ENCODE data around the gene TGFBR3L.
"Not testable (repeated sequence)": the region's sequence is repeated elsewhere in the genome, so short reads cannot be mapped to it uniquely, and the experiment has no call there.

The TGFBR3L gene

DNA sequence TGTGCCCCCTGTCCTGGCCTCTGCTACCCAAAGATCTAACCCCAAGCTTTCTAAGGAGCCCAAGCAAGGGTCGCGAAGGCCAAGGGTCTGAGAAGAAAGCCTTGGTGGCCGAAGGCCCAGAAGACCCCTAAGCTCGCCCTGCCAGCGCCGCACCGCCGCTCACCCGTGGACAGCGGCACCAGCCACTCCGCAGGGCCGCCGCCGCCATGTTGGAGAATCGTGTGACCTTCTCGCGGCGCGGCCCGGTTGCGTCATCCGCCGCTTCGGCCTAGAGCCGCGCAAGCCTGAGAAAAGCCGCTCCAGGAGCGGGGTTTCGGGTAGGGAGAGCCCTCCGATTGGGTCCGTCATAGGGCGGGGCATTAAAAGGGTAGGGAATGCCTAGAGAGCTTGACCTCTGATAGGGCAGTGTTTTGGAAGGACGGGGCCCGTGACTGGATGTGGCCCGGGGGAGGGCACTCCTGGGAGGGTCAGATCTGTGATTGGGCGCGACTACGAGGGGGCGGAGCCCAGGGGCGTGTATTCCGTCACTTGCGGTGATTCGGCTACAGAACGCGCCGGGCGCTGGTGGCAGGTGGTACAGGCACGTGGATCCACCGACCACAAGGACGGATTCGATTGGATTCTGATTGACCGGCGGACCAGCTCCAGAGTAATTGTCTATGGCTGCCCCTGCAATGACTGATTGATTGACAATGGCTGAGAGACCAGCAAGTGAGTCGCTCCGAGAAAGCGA, 29.0 kb downstream of the TGFBR3L start, which contains the start of gene TIMM44:
TSS of gene TIMM44 (minus strand) at position 223 of the 733 bp plus-strand sequence. CDS start at position 208, 15 bp downstream.
- Histone ChIP-seq H3K4me3 (ENCODE audit: insufficient read length, low read depth) (peak within 1 kb of the TSS; percentile 95), H3K9ac (ENCODE audit: insufficient read length, low read depth) (peak within 1 kb of the TSS; percentile 98), H3K27me3 (ENCODE audit: insufficient read depth, insufficient read length) (no peaks in the 10 kb centered on the region), H3K4me1 (ENCODE audit: insufficient read depth, insufficient read length) (peaks cover 11% of the 10 kb centered on the region), H3K36me3 (ENCODE audit: insufficient read depth, insufficient read length, low read length) (peaks cover 41% of the 10 kb centered on the region), H3K9me3 (ENCODE audit: insufficient read depth, low read length) (no peaks in the 10 kb centered on the region)
- DNase-seq (ENCODE audit: low read depth, low spot score), result peak; percentile 98
- TF ChIP-seq YY1 (IDR thresholded peaks at IDR 0.05; ENCODE audit: insufficient read depth, insufficient read length), result peak; percentile 88
- TF ChIP-seq SUZ12 (IDR thresholded peaks at IDR 0.05; ENCODE audit: extremely low read depth, insufficient read depth, insufficient read length), result no peak

DNA sequence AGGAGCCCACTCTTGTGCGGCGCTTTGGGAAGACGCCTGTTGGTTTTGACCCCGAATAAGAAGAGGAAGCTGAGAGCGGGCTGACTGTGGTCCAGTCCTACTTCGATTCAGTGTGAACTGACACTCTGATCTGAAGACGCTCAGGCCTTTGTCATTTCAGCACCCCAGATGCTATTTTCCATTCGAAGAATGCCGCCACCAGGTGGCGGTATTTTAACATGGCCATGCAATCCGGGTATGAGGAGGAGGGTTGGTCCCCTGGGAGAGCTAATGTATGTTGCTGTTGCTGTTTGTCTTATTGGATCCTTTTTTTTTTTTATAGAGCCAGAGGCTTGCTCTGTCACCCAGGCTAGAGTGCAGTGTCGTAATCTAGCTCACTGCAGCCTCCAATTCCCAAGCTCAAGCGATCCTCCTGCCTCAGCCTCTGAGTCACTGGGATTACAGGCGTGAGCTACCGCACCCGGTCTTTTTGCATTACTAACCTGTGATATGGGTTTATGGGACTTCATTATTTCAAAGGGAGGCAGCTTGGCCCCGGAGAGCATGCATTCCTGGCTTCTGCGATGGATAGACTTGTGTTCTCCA, 29.6 kb downstream of the TGFBR3L start:
- no peaks in the 10 kb centered on the region for H3K9me3 ChIP-seq (ENCODE audit: insufficient read depth, low read length)
- H3K9ac ChIP-seq (ENCODE audit: insufficient read length, low read depth), result peak overlapping the region; percentile 80
- H3K27me3 ChIP-seq (ENCODE audit: insufficient read depth, insufficient read length), result no peaks in the 10 kb centered on the region
- peaks cover 11% of the 10 kb centered on the region for H3K4me1 ChIP-seq (ENCODE audit: insufficient read depth, insufficient read length)
- TF ChIP-seq ZNF274 (IDR thresholded peaks at IDR 0.05; ENCODE audit: low read depth, low read length), result no peak
- TF ChIP-seq SUZ12 (IDR thresholded peaks at IDR 0.05; ENCODE audit: extremely low read depth, insufficient read depth, insufficient read length), result no peak
- no peak for TF ChIP-seq YY1 (IDR thresholded peaks at IDR 0.05; ENCODE audit: insufficient read depth, insufficient read length)
- H3K36me3 ChIP-seq (ENCODE audit: insufficient read depth, insufficient read length, low read length), result peaks cover 35% of the 10 kb centered on the region
- DNase-seq (ENCODE audit: low read depth, low spot score), result peak; percentile 85
- H3K4me3 ChIP-seq (ENCODE audit: insufficient read length, low read depth), result peak overlapping the region; percentile 95

DNA sequence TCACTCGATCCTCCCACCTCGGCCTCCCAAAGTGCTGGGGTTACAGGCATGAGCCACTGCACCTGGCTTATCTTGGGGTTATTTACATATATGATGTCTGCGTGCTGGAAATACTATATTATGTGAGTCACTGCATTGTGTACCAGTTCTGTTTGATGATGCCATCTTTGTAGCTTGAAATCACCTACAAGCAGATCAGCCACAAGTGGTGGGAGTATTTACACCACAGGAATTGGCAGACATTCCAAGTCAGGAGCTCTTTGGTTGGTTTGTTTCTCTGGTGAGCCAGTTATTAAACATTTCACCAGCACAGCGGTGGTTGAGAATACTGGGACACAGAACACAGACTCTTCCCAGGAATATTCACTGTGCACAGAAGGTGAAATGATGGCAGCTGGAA, 33.3 kb downstream of the TGFBR3L start:
- Histone ChIP-seq H3K9ac (ENCODE audit: insufficient read length, low read depth) (no peak overlapping the region), H3K4me1 (ENCODE audit: insufficient read depth, insufficient read length) (peaks cover 3% of the 10 kb centered on the region), H3K4me3 (ENCODE audit: insufficient read length, low read depth) (no peak overlapping the region), H3K9me3 (ENCODE audit: insufficient read depth, low read length) (no peaks in the 10 kb centered on the region), H3K27me3 (ENCODE audit: insufficient read depth, insufficient read length) (no peaks in the 10 kb centered on the region), H3K36me3 (ENCODE audit: insufficient read depth, insufficient read length, low read length) (peaks cover 4% of the 10 kb centered on the region)
- TF ChIP-seq YY1 (IDR thresholded peaks at IDR 0.05; ENCODE audit: insufficient read depth, insufficient read length), result no peak
- no peak for TF ChIP-seq ZNF274 (IDR thresholded peaks at IDR 0.05; ENCODE audit: low read depth, low read length)
- no peak for TF ChIP-seq SUZ12 (IDR thresholded peaks at IDR 0.05; ENCODE audit: extremely low read depth, insufficient read depth, insufficient read length)
- no peak for DNase-seq (ENCODE audit: low read depth, low spot score)

DNA sequence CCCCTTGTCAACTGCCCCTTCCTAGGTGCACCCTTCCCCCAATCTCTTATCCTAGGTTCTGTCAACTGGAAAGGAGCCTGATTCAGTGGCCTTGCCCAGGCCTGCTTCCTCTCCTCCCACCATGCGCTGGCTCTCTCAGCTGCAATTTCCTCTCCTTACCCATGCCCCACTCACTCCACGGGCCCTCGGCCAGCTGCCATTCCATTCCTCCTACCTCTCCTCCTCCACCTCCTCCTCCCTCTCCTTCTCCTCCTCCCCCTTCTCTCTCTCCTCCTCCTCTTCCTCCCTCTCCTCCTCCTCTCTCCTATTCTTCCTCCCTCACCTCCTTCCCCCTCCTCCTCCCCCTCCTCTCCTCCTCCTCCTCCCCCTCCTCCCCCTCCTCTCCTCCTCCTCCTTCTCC, 38.4 kb downstream of the TGFBR3L start:
- no peaks in the 10 kb centered on the region for H3K9me3 ChIP-seq (ENCODE audit: insufficient read depth, low read length)
- no peak for DNase-seq (ENCODE audit: low read depth, low spot score)
- no peak overlapping the region for H3K4me3 ChIP-seq (ENCODE audit: insufficient read length, low read depth)
- TF ChIP-seq ZNF274 (IDR thresholded peaks at IDR 0.05; ENCODE audit: low read depth, low read length), result no peak
- no peak for TF ChIP-seq SUZ12 (IDR thresholded peaks at IDR 0.05; ENCODE audit: extremely low read depth, insufficient read depth, insufficient read length)
- TF ChIP-seq YY1 (IDR thresholded peaks at IDR 0.05; ENCODE audit: insufficient read depth, insufficient read length), result no peak
- H3K4me1 ChIP-seq (ENCODE audit: insufficient read depth, insufficient read length), result peaks cover 9% of the 10 kb centered on the region
- H3K9ac ChIP-seq (ENCODE audit: insufficient read length, low read depth), result peak overlapping the region; percentile 8
- H3K36me3 ChIP-seq (ENCODE audit: insufficient read depth, insufficient read length, low read length), result peaks cover 9% of the 10 kb centered on the region
- no peaks in the 10 kb centered on the region for H3K27me3 ChIP-seq (ENCODE audit: insufficient read depth, insufficient read length)

DNA sequence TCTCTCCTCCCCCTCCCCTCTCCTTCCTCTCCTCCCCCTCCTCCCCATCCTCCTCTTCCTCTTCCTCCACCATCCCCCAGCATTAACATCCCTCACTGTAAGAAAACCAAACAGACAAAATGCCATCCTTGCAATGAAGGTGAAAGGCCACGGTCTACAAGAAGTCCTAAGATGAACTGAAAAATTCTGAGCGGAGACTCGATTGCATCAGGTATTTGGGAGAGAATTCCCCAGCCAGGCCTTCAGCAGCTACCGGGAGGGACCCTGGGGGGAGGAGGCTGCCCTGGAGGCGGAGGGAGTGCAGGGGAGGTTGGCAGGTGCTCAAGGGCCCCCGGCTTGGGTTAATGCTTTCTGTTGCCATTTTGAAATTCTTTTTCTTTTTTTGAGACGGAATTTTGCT, 38.9 kb downstream of the TGFBR3L start:
- no peak overlapping the region for H3K9ac ChIP-seq (ENCODE audit: insufficient read length, low read depth)
- TF ChIP-seq SUZ12 (IDR thresholded peaks at IDR 0.05; ENCODE audit: extremely low read depth, insufficient read depth, insufficient read length) (no peak), YY1 (IDR thresholded peaks at IDR 0.05; ENCODE audit: insufficient read depth, insufficient read length) (no peak)
- no peak for DNase-seq (ENCODE audit: low read depth, low spot score)
- no peaks in the 10 kb centered on the region for H3K27me3 ChIP-seq (ENCODE audit: insufficient read depth, insufficient read length)
- H3K4me1 ChIP-seq (ENCODE audit: insufficient read depth, insufficient read length), result peaks cover 9% of the 10 kb centered on the region
- no peak overlapping the region for H3K4me3 ChIP-seq (ENCODE audit: insufficient read length, low read depth)
- H3K36me3 ChIP-seq (ENCODE audit: insufficient read depth, insufficient read length, low read length), result peaks cover 13% of the 10 kb centered on the region
- H3K9me3 ChIP-seq (ENCODE audit: insufficient read depth, low read length), result no peaks in the 10 kb centered on the region

DNA sequence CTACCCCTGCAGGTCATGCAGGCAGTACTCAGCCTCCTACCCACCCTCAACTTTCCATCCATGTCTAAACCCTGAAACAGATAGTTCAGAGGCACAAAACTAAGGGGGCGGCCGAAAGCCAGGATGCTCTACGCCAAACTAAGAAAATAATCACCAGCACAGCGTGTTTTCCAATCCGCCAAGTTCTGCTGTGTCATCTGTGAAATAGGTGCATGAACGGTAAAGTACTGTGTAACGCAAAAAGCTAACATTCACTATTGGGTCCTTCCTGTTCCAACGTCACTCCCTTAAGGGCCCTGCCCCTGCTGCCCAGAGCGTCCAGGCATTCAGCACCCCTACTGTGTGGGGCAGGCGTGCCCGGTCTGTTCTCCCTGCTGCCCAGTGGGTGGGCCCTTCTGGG, 41.1 kb downstream of the TGFBR3L start:
- no peaks in the 10 kb centered on the region for H3K27me3 ChIP-seq (ENCODE audit: insufficient read depth, insufficient read length)
- H3K9ac ChIP-seq (ENCODE audit: insufficient read length, low read depth), result no peak overlapping the region
- DNase-seq (ENCODE audit: low read depth, low spot score), result no peak
- H3K4me1 ChIP-seq (ENCODE audit: insufficient read depth, insufficient read length), result peaks cover 9% of the 10 kb centered on the region
- no peaks in the 10 kb centered on the region for H3K9me3 ChIP-seq (ENCODE audit: insufficient read depth, low read length)
- no peak for TF ChIP-seq SUZ12 (IDR thresholded peaks at IDR 0.05; ENCODE audit: extremely low read depth, insufficient read depth, insufficient read length)
- no peak for TF ChIP-seq ZNF274 (IDR thresholded peaks at IDR 0.05; ENCODE audit: low read depth, low read length)
- no peak for TF ChIP-seq YY1 (IDR thresholded peaks at IDR 0.05; ENCODE audit: insufficient read depth, insufficient read length)
- H3K36me3 ChIP-seq (ENCODE audit: insufficient read depth, insufficient read length, low read length), result peaks cover 31% of the 10 kb centered on the region
- no peak overlapping the region for H3K4me3 ChIP-seq (ENCODE audit: insufficient read length, low read depth)

DNA sequence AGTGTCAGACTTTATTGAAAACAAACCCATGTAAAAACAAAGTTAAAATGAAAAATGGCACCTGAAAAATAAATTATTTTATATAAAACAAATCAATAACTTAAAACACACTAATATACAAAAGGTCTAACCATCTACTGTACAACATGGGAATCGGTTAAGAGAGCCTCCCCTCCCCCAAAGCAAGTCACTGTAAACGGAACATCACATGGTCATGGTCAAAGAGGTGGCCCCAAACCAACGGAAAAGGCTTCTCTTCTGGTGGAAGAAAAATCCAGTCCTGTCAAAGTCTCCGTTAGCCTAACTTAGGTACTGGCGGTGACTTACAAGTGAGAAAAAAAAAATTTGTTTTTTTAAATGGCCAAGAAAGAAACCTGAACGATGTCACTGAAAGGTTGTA, 44.6 kb downstream of the TGFBR3L start:
- H3K9me3 ChIP-seq (ENCODE audit: insufficient read depth, low read length), result no peaks in the 10 kb centered on the region
- peaks cover 62% of the 10 kb centered on the region for H3K36me3 ChIP-seq (ENCODE audit: insufficient read depth, insufficient read length, low read length)
- H3K9ac ChIP-seq (ENCODE audit: insufficient read length, low read depth), result no peak overlapping the region
- no peak for DNase-seq (ENCODE audit: low read depth, low spot score)
- no peaks in the 10 kb centered on the region for H3K27me3 ChIP-seq (ENCODE audit: insufficient read depth, insufficient read length)
- peaks cover 6% of the 10 kb centered on the region for H3K4me1 ChIP-seq (ENCODE audit: insufficient read depth, insufficient read length)
- TF ChIP-seq SUZ12 (IDR thresholded peaks at IDR 0.05; ENCODE audit: extremely low read depth, insufficient read depth, insufficient read length) (no peak), ZNF274 (IDR thresholded peaks at IDR 0.05; ENCODE audit: low read depth, low read length) (no peak), YY1 (IDR thresholded peaks at IDR 0.05; ENCODE audit: insufficient read depth, insufficient read length) (no peak)
- no peak overlapping the region for H3K4me3 ChIP-seq (ENCODE audit: insufficient read length, low read depth)

DNA sequence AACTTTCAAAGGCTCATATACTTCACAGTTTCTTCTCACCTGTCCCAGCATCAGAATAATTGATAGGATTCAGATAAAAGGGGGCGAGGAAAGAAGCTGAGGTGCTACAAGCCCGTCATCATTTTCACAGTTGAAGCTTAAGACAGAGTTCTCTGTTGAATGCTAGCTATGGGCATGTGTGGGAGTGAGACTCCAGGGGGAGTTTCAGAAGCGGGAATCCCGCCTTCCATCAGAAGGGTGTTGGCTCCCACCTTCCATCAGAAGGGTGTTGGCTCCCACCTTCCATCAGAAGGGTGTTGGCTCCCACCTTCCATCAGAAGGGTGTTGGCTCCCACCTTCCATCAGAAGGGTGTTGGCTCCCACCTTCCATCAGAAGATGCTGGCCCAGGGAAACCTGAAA, 46.5 kb downstream of the TGFBR3L start:
- H3K4me3 ChIP-seq (ENCODE audit: insufficient read length, low read depth); H3K9ac ChIP-seq (ENCODE audit: insufficient read length, low read depth); H3K9me3 ChIP-seq (ENCODE audit: insufficient read depth, low read length); DNase-seq (ENCODE audit: low read depth, low spot score); H3K4me1 ChIP-seq (ENCODE audit: insufficient read depth, insufficient read length); H3K27me3 ChIP-seq (ENCODE audit: insufficient read depth, insufficient read length): not testable (repeated sequence)
- peaks cover 80% of the 10 kb centered on the region for H3K36me3 ChIP-seq (ENCODE audit: insufficient read depth, insufficient read length, low read length)
